NCI-H1694 treated with DMSO at 0.1 percent for 48 hours (cell line): ENCODE measurements around the gene RBM4.

Source experiments
- DNase-seq: peaks from one replicate; lab custom pipeline; 2025; lab: John Stamatoyannopoulos, UW

Gene RBM4

DNA sequence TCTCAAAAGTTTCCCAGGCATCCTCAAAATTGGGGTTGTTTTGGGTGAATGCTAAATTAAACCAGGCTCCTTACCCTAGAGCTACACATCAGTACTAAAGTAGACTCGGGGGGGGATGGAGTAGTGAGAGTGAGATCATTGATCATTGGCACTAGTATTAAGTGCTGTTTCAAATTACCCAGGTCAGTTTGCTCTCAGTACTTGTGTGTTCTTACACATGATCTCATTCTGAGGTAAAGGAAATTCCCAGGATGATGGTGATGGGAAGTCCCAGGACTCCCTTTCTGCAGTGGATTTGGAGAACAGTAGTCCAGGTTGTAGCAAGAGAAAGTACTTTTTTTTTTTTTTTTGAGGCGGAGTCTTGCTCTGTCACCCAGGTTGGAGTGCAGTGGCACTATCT, 12.5 kb downstream of the RBM4 start:
- DNase-seq = no peak

DNA sequence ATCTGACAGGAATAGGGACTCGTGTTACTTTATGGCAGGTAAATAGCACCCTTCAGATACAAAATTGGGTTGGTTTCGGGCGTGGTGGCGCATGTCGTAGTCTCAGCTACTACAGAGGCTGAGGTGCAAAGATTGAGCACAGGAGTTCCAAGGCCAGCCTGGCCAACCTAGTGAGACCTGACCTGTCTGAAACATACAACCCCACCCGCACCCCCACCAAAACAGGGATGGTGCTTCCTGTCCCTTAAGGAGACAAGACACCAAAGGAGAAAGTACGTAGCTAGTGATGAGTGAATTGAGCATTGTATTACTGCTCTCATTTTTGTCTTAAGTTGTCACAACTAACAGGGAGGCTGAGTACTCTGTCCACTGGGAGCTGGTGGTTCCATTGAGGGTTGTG, 14.1 kb downstream of the RBM4 start:
- no peak for DNase-seq

DNA sequence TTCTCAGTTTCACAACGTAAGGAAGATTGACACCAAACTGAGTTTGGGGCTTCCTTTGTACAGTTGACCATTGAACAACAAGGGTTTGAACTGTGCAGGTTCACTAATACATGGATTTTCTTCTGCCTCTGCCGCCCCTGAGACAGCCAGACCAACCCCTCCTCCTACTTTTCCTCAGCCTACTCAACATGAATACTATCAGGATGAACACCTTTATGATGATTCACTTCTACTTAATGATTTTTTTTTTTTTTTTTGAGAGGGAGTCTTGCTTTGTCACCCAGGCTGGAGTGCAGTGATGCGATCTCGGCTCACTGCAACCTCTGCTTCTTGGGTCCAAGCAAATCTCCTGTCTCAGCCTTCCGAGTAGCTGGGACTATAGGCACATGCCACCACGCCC, 14.6 kb downstream of the RBM4 start:
- no peak for DNase-seq

DNA sequence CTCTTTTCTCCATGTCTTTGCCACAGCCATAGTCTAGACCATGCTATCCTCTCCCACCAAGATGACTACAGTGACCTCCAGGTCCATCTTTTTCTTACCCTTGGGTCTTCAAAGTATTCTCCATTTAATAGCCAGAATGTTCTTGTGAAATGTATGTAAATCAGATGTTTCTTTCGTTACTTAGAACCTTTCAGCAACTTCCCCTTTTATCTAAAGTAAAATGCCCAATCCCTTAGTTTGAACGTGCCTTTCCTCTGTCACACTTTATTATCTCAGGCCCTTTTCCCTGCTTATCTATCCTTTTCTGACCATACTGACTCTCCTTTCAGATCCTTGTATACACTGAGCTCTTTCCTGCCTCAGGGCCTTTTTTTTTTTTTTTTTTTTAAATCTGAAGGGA, 21.3 kb downstream of the RBM4 start:
- DNase-seq = no peak

DNA sequence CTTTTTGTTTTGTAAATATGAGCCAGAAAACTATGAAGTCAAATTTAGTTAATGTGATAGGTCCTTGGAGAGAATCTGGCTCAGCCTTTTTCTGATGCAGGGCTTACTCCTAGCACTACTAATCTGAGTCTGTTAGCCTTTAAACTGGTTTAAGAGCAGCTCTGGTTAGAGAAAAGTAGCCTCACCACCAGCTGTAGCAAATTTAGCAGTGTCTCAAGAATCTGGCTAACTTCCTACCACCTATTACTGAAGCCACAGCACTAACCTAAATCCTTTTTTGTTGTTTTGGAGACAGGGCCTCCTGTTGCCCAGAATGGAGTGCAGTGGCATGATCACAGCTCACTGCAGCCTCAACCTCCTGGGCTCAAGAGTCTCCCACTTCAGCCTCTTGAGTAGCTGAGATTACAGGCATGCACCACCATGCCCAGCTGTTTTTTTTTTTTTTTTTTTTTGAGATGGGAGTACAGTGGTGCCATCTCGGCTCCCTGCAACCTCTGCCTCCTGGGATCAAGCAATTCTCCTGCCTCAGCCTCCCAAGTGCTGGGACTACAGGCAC, 25.3 kb downstream of the RBM4 start:
- no peak for DNase-seq

DNA sequence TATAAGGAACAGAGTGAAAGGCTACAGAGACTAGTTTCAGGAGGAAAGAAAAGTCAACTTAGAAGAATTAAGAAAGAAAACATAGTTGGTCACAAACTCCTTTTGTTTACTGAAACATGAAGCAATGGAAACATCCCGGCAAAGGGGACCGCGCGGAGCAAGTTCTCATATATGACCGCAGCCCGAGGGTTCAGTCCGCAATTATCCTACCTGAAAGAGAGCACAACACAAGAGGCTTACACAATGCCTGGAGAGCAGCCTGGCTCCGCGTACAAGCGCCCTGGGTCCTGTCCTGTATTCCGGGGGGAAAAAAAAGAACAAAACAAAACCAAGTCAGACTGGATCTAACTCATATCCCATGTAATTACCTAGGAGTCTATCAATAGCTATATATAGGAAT, 26.9 kb downstream of the RBM4 start:
- DNase-seq = no peak

DNA sequence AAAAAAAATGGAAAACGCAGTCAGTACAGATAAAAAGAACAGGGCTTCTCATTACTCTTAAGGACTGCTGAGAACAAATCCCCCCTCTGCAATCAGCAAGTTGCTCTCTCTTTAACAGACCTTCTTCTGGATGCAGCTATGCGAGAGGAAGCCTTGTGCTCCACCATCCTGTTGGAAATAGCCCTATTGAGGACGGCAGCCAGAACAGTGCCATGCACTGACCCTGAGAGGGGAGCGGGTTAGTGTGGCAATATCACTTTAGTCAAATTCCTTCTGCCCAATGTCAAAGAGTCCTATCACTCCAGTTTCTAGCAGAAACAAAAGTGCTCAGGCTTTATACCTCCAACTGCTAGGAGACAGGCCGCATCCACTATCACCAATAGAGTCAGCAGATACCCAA, 32.3 kb downstream of the RBM4 start:
- no peak for DNase-seq

DNA sequence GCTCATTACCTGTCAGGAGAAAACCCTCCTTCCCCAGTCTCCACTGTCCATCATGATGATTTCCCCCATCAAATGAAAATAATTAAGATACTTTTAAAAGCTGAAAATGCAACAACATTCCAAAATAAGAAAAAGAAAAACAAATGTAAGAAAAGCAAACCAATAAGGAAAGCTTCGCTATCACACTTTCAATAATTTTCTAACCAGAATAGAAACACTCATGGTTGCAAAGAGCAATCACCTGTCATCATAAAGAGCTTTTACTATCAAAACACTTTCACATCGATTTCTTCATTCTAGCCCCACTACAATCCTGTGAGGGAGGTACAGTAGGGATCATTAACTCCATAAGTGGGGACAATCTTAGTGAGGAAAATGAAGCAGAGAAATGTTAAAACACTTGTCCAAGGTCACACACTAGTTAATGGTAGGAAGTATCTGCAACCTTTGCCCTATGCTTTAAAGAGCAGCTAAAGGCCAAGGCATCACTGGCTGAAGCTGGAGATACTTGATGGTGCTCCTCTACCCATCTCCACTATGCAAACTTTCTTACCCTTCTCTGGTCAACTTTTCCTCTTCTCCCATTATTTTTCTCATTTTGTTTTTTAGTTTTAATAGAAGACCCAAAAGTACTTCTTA, 36.6 kb downstream of the RBM4 start:
- DNase-seq = no peak

DNA sequence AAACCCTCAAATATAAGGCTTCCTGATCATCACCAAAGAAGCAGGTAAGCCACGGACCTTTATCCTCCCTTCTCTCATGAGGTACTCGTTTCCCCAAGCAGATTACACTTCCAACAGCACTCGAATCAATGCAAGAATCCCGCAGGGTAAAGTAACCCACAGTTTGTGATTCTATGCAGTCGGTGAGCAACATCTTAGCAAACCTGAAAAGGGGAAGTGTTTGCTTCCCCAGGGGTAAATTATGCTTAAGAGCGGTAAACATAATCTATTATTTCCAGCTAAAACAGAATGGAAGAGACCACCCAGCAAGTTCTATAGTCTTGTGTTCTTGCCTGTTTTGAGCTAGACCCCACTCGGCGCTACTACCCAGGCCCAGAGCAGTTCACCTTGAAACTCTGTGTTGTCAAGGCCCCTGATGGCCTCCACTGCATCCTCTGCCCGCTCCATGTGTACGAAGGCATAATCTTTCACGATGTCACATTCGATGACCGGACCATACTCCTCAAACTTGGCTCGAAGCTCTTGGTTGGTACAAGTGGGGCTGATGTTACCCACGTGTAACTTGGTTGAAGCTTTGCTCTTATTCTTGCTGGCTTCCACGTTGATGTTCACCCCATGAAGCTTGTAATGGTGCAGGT, 37.9 kb downstream of the RBM4 start:
- DNase-seq = no peak

DNA sequence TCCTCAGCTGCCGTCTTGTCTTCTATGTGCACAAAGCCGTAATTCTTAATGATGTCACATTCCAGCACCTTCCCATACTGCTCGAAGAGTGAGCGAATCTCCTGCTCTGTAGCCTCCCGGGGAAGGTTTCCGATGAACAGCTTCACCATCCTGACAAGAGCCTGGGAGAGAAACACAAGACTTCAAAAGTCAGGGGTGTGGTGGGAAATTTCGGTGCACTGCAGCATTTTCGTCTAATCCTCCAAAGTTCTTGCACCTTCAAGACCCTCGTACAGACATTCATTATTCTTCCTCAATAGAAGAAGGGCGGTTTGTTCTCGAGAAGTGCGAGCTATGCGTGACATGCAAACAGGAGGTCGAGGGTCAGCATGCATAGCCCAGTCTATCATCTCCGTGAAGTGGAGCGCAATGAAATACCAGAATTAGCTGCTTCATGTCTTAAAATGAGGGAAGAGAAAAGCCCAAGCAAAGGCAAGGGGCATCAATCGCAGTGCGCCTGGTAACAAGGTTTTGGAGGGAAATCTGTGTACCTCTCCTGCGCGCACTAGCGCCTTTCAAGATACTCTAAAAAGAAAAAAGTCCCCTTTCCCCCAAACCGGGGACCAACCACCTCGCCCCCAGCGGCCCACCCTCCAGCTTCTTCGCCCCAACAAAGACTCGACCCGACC, 38.6 kb downstream of the RBM4 start:
- DNase-seq = no peak

DNA sequence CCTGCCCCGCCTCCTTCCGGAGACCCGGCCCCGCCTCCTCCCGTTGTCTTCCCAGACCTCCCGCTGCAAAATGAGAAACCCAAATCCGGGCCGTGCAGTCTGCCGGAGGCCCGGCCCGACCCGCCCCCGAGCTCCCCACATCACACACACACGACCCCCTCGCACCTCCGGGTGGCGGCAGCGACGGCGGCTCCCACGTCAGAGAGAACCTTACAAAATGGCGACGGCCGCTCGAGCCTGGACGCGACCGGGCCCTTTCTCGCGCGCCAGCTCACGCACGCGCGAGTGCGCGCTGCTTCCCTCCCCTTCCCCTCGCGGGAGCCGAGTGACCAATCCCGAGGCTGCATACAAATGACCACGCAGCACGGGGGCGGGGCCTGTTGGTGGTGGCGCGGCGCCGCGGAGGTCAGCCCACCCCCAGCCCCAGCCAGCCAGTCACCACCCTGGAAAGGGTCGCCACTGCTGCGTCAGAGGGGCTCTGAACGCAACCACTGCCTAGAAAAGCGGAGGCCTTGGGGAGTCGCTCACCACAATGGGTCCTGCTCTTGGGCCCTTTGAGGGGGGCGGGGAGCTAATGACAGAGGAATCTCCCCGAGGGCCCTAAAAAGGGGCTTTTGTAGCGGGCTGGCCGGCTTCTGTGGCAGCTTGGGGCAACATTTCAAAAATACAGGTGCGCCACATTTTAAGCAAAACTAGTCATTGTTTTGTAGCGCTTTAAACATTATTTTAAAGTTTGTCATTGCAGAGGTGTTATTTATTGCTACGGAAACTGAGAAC, 39.3 kb downstream of the RBM4 start, which contains the start of gene RBM4B:
TSS of gene RBM4B (minus strand) at position 289 of the 777 bp plus-strand sequence. CDS start 808 bp downstream, outside the sequence.
- peak; percentile 89 for DNase-seq

DNA sequence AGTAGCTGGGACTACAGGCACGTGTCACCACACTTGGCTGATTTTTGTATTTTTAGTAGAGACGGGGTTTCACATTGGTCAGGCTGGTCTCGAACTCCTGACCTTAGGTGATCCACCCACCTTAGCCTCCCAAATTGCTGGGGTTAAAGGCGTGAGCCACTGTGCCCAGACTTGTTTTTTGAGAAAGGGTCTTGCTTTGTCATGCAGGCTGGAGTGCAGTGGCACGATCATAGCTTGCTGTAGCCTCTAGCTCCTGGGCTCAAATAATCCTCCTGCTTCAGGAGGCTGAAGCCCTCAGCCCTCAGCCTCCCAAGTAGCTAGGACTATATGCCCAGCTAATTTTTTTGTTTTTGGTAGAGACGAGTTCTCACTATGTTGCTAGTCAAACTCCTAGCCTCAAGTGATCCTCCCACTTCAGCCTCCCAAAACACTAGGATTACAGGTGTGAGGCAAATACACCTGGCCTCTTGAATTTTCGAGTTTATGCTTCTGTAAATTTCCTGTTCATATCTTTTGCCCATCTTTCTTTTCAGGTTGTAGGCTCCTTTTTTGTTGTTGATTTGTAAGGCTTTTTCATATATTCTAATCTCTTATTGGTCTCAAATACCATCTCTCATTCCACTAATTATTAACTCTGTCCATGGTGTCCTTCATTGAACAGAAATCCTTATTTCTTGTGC, 42.6 kb downstream of the RBM4 start:
- DNase-seq = no peak

DNA sequence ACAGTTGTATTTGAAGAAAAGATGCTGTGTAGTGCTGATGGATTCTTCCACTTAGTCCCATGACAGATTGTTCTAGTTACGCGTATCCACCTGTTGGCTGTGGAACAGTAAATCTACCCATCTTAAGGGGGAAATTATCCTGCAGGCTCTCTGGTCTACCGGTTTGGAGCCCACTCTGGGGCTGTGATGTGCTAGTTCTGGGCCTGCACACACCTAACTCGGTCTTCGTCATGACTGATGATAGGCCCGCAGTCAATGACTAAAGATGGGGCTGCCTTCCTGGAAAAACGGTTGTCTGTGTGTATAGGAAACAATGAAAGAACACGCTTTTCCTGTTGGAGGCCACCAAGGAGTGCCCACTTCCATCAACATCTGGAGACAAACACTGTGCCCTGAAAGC, 45.4 kb downstream of the RBM4 start:
- no peak for DNase-seq

DNA sequence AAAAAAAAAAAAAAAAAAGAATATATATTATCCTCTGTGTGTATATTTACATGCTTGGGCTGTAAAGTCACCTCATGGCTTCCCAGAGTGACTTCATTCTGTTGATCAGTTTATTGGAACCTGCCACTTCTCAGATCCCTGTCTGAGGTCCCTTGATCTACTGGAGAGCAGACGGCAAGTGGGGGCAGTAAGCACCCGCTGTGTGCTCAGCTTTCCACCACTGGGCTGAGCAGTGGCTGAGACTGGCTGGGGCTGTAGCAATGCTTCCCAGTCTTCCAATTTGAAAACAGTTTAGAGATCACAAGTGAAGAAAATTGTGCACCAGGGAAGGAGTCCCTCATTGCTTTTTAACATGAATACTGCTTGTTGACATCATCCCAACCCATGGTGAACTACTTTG, 46.1 kb downstream of the RBM4 start:
- DNase-seq = no peak

DNA sequence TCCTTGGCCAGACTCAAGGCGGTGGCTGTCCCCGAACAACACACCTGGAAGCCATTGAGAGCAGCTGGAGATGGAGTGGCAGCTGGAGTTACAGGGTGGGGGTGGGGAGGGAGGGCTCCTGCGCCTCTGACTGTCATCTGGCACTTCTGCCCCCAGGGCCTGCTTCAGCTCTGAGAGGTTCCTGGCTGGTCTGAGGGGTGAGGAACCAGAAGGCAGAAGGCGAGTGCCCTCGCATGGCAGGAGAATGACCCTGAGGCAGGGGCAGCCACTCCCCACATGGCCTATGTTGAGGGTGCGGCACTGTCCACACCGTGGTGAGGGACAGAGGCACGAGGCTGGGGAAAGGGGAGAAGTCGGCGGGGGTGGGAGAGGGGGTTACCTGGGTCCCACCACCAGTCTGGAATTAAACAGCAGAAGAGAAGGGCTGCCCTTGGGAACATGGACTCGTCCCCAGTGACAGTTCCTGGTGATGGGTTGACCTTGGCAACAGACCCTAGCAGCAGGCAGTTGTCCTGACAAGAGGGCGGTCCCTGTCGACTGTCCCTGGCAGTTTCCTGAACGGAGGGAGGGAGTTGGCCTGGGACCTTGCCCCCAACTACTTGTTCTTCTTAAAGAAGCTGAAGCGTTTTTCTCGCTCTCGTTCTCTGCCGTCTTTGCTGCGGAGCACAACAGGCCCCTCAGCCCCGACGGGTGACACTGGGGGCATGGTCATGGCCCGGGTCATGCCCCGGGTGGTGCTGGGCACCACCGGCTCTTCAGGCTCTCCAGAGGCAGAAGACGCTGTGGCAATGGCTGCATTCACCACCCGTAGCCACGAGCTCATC, 47.0 kb downstream of the RBM4 start:
- DNase-seq = no peak

DNA sequence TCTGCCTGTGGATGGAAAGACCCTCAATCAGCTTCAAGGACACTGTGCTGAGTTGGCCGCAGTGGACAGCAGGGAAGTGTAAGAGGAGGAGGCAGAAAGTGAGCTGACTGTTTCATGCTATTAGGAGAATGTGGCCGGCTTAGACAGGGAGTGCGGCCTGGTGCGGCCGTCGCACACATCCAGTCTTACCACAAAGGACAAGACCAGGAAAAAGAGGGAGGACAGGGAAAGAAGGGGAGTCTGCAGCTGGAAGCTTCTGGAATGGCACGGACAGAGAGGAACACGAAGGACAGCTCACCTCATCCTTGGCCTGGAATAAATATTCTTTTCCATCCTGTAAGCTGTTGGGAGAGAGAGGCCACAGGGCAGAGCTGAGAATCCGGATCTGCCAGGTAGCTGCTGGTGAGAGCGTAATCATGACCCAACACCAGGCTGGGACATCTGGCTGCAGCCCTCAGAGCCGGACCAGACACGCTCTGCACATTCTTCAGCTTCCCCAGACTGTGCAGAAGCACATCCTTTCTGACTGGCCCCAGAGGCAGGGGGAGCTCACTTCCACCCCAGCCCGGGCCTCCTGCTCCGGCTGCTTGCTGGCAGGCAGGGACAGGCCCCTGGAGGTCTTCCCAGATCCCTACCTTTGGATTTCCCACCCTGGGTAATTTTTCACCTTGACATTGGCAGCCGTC, 47.7 kb downstream of the RBM4 start:
- DNase-seq = no peak

DNA sequence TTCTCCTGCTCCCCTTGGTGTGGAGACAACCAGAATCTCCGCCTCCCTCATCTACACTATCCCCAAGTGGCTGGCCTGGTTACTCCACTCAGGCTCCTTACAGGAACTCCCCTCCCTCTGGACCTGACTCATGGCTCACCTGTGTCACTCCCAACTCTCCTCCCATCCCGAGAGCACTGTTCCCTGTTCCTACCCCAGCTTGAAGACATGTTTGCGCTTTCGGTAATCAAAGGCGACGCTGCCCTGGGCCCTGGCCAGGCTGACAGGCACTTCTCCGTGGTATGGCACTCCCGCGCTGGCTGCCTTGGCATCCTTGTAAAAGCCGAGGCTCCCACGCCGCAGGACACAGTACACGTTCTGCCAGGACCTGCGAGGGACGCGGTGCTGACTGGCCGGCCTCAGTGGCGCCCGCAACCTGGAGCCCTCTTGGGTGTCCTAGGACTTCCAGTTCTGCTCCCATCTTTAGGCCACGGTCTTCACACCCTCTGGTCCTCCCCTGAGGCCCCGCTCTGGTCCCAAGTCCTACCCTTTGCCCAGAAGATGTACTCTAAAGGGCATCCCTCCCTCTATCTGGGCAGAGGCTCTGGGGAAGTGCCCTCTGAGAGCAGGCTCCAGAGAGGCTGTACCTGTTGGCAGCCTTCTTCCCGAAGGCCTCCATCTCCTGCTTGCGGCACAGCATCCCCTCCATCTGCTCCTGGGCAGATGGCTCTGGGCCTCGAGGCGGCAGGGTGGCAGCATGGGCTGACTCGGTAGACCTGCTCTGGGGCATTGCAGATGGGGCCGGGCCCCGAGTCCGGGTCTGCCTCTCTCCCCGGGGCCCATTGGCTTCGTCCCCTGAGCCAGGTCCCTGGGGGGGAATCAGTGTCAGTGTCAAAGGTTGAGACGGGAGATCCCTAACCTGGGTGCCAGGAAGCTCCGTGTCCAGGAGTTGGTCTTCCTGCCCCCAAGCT, 48.6 kb downstream of the RBM4 start:
- DNase-seq = peak; percentile 31

DNA sequence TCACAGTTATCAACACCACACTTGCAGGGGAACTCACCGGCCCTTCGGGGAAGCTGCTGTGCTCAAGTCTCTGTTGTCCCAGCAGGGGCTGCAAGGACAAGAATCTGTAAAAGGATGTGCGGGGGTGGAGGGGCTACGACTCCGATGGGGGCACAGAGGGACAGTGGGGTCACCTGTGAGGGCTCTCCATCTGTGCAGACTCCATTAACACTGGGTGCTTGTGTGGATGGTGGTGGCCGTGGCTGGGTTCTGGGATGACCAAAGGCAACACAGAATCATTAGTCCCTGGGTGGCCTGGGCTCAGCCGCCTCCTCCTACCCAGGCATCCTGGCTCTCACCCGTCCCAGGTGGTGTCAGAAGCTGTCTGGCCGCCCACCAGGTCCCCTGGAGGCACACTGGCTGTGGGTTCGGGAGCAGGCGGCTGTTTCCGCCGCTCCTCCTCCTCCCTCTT, 49.4 kb downstream of the RBM4 start:
- DNase-seq = no peak
